ENCODE data around the gene ZNRF2.

The ZNRF2 gene

DNA sequence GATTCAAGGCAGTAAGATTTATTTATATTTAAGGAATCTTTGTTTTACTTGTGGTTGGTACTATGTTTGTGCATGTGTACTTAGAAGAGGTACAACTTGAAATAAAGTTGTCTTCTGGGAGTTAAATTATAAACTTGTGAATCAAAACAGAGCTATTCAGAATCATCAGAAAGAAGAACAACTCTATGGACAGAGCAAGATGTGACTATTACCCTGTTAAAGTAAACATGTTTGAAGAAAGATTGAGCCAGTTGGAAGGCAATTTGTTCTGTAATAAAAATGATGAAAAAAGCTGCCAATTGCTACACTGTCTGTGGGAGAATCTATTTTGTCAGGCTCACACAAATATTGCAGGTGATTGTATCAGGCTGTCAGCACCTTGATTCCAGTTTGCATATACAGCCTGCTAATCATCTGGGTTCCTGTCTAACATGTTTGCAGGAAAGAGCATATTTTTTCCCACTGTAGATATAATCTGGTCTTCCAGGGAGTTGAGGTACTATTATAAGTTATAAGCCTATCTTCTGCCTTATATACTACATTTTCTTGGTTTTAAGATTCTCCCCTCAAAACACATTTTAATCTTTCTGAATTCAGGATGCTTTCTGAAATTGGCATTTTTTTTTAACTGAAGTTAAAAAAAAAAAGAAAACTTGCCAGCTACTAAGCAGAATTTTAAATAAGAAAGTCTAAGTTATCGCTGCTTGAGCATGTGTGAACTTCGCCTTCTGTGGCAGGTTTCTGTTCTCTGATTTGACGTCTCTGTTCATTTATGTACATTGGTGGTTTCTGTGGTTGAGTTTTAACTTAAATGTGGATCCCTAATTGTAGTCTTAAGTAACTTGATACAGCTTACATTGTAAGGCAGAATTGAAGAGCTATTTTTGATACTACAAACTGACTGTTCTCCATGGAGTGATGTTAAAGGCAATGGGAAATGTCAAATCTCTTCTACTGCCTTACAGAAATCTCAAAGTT lies 46.0 kb downstream of the ZNRF2 start:
- H3K4me3 ChIP-seq (ENCODE audit: low read length): no peak overlapping the region
- DNase-seq (ENCODE audit: low read depth): no peak
- TF ChIP-seq, protein P1, sequence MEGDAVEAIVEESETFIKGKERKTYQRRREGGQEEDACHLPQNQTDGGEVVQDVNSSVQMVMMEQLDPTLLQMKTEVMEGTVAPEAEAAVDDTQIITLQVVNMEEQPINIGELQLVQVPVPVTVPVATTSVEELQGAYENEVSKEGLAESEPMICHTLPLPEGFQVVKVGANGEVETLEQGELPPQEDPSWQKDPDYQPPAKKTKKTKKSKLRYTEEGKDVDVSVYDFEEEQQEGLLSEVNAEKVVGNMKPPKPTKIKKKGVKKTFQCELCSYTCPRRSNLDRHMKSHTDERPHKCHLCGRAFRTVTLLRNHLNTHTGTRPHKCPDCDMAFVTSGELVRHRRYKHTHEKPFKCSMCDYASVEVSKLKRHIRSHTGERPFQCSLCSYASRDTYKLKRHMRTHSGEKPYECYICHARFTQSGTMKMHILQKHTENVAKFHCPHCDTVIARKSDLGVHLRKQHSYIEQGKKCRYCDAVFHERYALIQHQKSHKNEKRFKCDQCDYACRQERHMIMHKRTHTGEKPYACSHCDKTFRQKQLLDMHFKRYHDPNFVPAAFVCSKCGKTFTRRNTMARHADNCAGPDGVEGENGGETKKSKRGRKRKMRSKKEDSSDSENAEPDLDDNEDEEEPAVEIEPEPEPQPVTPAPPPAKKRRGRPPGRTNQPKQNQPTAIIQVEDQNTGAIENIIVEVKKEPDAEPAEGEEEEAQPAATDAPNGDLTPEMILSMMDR (conservative IDR thresholded peaks at IDR 0.05; ENCODE audit: low read depth, low read length): no peak

DNA sequence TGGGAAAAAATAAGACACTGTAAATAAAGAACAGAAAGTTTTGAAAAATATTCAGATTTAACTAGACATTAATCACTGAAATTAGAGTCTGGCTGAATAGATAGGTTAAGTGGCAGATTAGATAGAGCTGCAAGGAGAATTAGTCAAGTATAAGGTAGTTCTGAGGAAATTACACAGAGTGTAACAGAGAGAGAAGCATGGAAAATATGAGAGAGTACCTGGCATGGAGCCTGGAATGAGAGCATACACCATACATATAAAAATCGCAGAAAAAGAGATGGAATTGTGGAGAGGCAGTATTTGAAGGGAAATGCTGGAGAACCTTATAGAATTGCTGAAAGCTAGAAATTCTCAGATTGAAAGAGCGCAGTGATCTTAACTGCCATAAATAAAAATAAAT lies 46.9 kb downstream of the ZNRF2 start:
- DNase-seq (ENCODE audit: low read depth): no peak
- TF ChIP-seq, protein P1 (conservative IDR thresholded peaks at IDR 0.05; ENCODE audit: low read depth, low read length): no peak

DNA sequence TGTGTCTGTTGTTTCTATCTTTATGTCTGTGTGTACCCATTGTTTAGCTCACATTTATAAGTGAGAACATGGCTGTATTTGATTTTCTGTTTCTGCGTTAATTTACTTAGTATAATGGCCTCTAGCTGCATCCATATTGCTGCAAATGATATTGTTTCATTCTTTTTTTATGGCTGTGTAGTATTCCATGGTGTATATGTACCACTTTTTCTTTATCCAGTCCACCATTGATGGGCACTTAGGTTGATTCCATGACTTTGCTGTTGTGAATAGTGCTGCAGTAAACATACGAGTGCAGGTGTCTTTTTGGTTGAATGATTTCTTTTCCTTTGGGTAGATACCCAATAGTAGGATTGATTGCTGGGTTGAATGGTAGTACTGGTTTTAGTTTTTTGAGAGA lies 48.2 kb downstream of the ZNRF2 start:
- no peak for DNase-seq (ENCODE audit: low read depth)
- TF ChIP-seq, protein P1 (conservative IDR thresholded peaks at IDR 0.05; ENCODE audit: low read depth, low read length): no peak

More for the DNA sequence above, 46.9 kb downstream of the ZNRF2 start:
- H3K4me3 ChIP-seq (ENCODE audit: low read length): no peak overlapping the region

DNA sequence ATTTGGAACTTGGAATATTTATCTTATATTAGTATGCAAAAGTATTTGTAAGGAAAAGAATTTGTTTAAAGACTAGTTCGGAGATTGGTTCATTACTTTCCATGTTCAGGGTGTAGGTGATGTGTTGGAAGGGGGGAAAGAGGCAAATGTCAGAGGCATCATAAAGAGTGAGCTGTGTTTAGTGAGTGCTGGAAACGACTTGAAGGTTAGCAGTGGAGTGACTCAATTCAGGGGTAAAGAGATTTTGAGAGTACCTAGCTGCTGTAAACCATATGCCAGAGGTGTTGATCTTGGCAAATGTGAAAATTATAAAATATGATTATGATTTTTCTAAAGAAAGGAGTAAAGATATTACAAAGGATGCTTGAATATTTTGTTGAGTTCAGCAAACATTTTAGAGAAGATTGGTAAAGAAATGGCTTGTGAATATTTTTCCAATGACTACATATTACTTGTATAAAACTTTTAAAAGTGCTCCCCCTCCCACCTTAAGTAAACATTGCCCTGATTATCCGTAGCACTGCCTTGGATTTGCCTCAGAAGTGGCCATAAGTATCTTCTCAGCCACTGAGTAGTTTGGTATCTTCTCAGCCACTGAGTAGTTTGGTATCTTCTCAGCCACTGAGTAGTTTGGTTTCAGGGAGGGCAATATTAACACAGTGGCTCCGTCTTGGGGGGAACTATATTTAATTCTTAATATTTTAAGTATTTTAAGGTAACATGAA lies 51.5 kb downstream of the ZNRF2 start:
- DNase-seq (ENCODE audit: low read depth): no peak
- TF ChIP-seq, protein P1 (conservative IDR thresholded peaks at IDR 0.05; ENCODE audit: low read depth, low read length): no peak
- H3K4me3 ChIP-seq (ENCODE audit: low read length): no peak overlapping the region

More for the DNA sequence above, 48.2 kb downstream of the ZNRF2 start:
- H3K4me3 ChIP-seq (ENCODE audit: low read length): no peak overlapping the region

DNA sequence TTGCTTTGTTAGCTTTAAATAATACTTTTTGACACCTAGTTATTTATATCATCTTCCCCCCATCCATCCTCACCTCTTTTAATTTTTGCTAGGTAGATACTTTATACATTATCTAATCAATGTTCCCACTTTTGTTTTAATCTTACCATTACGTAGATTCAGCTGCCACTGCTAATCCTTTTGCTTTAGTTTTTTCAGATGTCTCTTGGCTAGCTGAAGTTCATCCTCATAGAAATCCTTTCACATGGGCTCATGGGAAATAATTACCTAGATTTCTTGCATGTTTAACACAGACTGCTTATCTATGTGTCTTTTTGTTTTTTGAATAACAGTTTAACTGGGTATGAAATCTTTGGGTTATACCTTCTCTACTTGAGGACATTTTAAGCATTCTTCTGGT lies 60.1 kb downstream of the ZNRF2 start:
- TF ChIP-seq, protein P1 (conservative IDR thresholded peaks at IDR 0.05; ENCODE audit: low read depth, low read length): no peak
- DNase-seq (ENCODE audit: low read depth): no peak
- no peak overlapping the region for H3K4me3 ChIP-seq (ENCODE audit: low read length)

DNA sequence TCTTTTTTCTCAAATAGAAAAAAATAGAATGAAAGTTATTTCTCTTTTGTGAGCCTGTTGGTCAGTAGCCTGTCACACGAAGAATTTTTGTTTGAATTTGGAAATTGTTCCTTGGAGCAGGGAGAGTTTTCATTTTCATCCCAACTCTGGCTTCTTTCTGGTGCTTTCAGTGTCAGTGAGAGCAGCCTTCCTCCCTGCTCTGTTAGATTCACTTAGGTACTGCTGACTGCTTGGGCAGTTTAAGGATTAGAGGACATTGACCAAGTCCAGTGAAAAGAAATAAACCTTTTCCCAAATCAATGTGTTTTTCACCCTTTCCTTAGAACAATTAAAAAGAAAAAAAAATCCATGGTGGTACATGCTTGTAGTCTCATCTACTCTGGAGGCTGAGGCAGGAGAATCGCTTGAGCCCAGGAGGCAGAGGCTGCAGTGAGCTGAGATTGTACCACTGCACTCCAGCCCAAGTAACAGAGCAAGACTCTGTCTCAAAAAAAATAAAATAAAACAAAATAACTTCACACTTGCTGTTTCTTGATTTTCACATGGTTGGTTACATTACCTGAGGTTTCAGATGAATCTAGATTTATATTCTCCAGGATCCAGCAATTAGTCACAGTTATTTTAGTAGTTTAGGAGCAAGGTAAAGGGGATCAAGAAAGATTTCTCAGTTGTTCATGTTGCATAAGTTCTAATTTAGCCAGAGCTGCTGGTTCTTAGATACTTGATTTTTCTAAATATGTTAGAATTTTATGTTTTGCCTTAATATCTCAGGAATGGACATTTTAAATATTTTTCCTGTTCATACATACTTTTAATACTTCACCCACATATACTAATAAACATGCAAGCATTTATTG lies 63.1 kb downstream of the ZNRF2 start:
- no peak overlapping the region for H3K4me3 ChIP-seq (ENCODE audit: low read length)
- TF ChIP-seq, protein P1 (conservative IDR thresholded peaks at IDR 0.05; ENCODE audit: low read depth, low read length): no peak
- DNase-seq (ENCODE audit: low read depth): no peak

Measured in retinal pigment epithelial cell (primary cell).